ENCODE results near the gene ZSCAN20.

The ZSCAN20 gene

GRCh38 chr1:33541966-33542365, 69.5 kb downstream of the ZSCAN20 start:
- no peak for DNase-seq

All from NCI-H1417 (cell line).